Glutamatergic neuron (in vitro differentiated cells): ENCODE data around the gene ARHGEF6. TPM values are rescaled to one million over a fixed set of nuclear protein-coding genes. Genes with fewer than 3 reads are reported as not detected.

Experiments used
- DNase-seq: peaks from one replicate; pipeline ENCODE4 v3.0.0; 2022
- H3K27ac Mint-ChIP-seq: one replicate; pipeline ENCODE4 v1.8.0; 2020; ENCODE audit warnings: mild to moderate bottlenecking, mixed read lengths, inconsistent platforms; ENCODE audit not compliant: unreplicated experiment
- H3K27me3 Mint-ChIP-seq: one replicate; pipeline ENCODE4 v1.8.0; 2020; ENCODE audit warnings: mild to moderate bottlenecking, moderate library complexity, mixed read lengths, inconsistent platforms; ENCODE audit not compliant: unreplicated experiment
- H3K36me3 Mint-ChIP-seq: one replicate; pipeline ENCODE4 v1.8.0; 2020; ENCODE audit warnings: mild to moderate bottlenecking, mixed read lengths, inconsistent platforms; ENCODE audit not compliant: unreplicated experiment
- H3K4me1 Mint-ChIP-seq: one replicate; pipeline ENCODE4 v1.8.0; 2020; ENCODE audit warnings: mild to moderate bottlenecking, low read depth, mixed read lengths, inconsistent platforms; ENCODE audit not compliant: unreplicated experiment
- H3K4me3 Mint-ChIP-seq: one replicate; pipeline ENCODE4 v1.8.0; 2020; ENCODE audit warnings: mild to moderate bottlenecking, mixed read lengths, inconsistent platforms; ENCODE audit not compliant: unreplicated experiment
- H3K9me3 Mint-ChIP-seq: one replicate; pipeline ENCODE4 v1.8.0; 2020; ENCODE audit warnings: mild to moderate bottlenecking, moderate library complexity, mixed read lengths, inconsistent platforms; ENCODE audit not compliant: unreplicated experiment
- CTCF ChIP-seq: fragments of 200-600 bp; sonication (generic); IDR thresholded peaks from one replicate; pipeline ENCODE4 v1.5.0; 2021; ENCODE audit not compliant: partially characterized antibody, unreplicated experiment
- total RNA-seq: library from RNA; stranded (reverse); fragmentation: NEBNext Ultra II Directional; extraction: Animal tissue kit (Norgen Biotek cat#: 25700); gene quantifications from one replicate; pipeline ENCODE4 v1.2.1, GENCODE V29; 2021; ENCODE audit not compliant: unreplicated experiment

ARHGEF6 gene
- total RNA-seq, 1 donor from 2014 or later, result 59.5 TPM

GRCh38 chrX:136731798-136732197, 48.9 kb downstream of the ARHGEF6 start:
- H3K4me1 Mint-ChIP-seq, result peaks cover 4% of the 10 kb centered on the region
- H3K9me3 Mint-ChIP-seq, result no peaks in the 10 kb centered on the region
- peaks cover 1% of the 10 kb centered on the region for H3K27me3 Mint-ChIP-seq
- H3K27ac Mint-ChIP-seq, result no peak overlapping the region
- no peak overlapping the region for H3K4me3 Mint-ChIP-seq
- no peak for TF ChIP-seq CTCF
- no peaks in the 10 kb centered on the region for H3K36me3 Mint-ChIP-seq
- DNase-seq, result no peak

- no peak overlapping the region for H3K27ac Mint-ChIP-seq
- no peak overlapping the region for H3K4me3 Mint-ChIP-seq
- H3K4me1 Mint-ChIP-seq, result peaks cover 1% of the 10 kb centered on the region
- no peaks in the 10 kb centered on the region for H3K9me3 Mint-ChIP-seq
- H3K36me3 Mint-ChIP-seq, result no peaks in the 10 kb centered on the region
- H3K27me3 Mint-ChIP-seq, result peaks cover 1% of the 10 kb centered on the region
- no peak for DNase-seq
- TF ChIP-seq CTCF, result no peak
Measured at GRCh38 chrX:136731207-136731782, 49.4 kb downstream of the ARHGEF6 start.

GRCh38 chrX:136728393-136728792, 52.3 kb downstream of the ARHGEF6 start:
- H3K4me3 Mint-ChIP-seq, result no peak overlapping the region
- no peaks in the 10 kb centered on the region for H3K36me3 Mint-ChIP-seq
- H3K27ac Mint-ChIP-seq, result no peak overlapping the region
- no peaks in the 10 kb centered on the region for H3K9me3 Mint-ChIP-seq
- H3K27me3 Mint-ChIP-seq, result peaks cover 1% of the 10 kb centered on the region
- H3K4me1 Mint-ChIP-seq, result no peaks in the 10 kb centered on the region
- no peak for DNase-seq
- TF ChIP-seq CTCF, result no peak

- DNase-seq, result no peak
- Mint-ChIP-seq H3K27ac (no peak overlapping the region), H3K27me3 (peaks cover 1% of the 10 kb centered on the region), H3K4me3 (no peak overlapping the region), H3K9me3 (no peaks in the 10 kb centered on the region), H3K4me1 (no peaks in the 10 kb centered on the region), H3K36me3 (no peaks in the 10 kb centered on the region)
- no peak for TF ChIP-seq CTCF
Measured at GRCh38 chrX:136725441-136726104, 55.2 kb downstream of the ARHGEF6 start.

- H3K36me3 Mint-ChIP-seq, result no peaks in the 10 kb centered on the region
- no peak overlapping the region for H3K27ac Mint-ChIP-seq
- no peaks in the 10 kb centered on the region for H3K4me1 Mint-ChIP-seq
- H3K27me3 Mint-ChIP-seq, result no peaks in the 10 kb centered on the region
- no peak for DNase-seq
- no peaks in the 10 kb centered on the region for H3K9me3 Mint-ChIP-seq
- no peak for TF ChIP-seq CTCF
- H3K4me3 Mint-ChIP-seq, result no peak overlapping the region
Measured at GRCh38 chrX:136718091-136718490, 62.6 kb downstream of the ARHGEF6 start.
